Hepatocyte (in vitro differentiated cells): ENCODE results near the gene RFT1. TPM values are rescaled to one million over a fixed set of nuclear protein-coding genes. Genes with fewer than 3 reads are reported as not detected.
"Not testable (repeated sequence)": the region's sequence is repeated elsewhere in the genome, so short reads cannot be mapped to it uniquely, and the experiment has no call there.

Experiments used
- DNase-seq: peaks from one replicate; pipeline ENCODE4 v3.0.0-alpha.2; 2016; ENCODE audit warnings: low spot score
- H2AFZ ChIP-seq: fragments of 200-600 bp; sonication (generic); 2 replicates; pipeline ENCODE4 v1.6.0; 2016; ENCODE audit warnings: antibody characterized with exemption, mild to moderate bottlenecking
- H3K27ac ChIP-seq: fragments of 200-600 bp; sonication (generic); 2 replicates; pipeline ENCODE4 v1.5.1; 2016; ENCODE audit warnings: mild to moderate bottlenecking
- H3K27me3 ChIP-seq: fragments of 200-600 bp; sonication (generic); 2 replicates; pipeline ENCODE4 v1.6.1; 2016
- H3K36me3 ChIP-seq: fragments of 200-600 bp; sonication (generic); replicated peaks from 2 replicates; pipeline ENCODE4 v1.5.1; 2016; ENCODE audit warnings: low read depth; ENCODE audit not compliant: insufficient read depth
- H3K4me1 ChIP-seq: fragments of 200-600 bp; sonication (generic); 2 replicates; pipeline ENCODE4 v1.5.1; 2016; ENCODE audit warnings: mild to moderate bottlenecking, moderate library complexity; ENCODE audit not compliant: insufficient read depth
- H3K4me2 ChIP-seq: fragments of 200-600 bp; sonication (generic); 2 replicates; pipeline ENCODE4 v1.6.0; 2016
- H3K4me3 ChIP-seq: fragments of 200-600 bp; sonication (generic); 2 replicates; pipeline ENCODE4 v1.5.1; 2016; ENCODE audit warnings: mild to moderate bottlenecking
- H3K79me2 ChIP-seq: fragments of 200-600 bp; sonication (generic); 2 replicates; pipeline ENCODE4 v1.6.0; 2017; ENCODE audit warnings: mild to moderate bottlenecking
- H3K9me2 ChIP-seq: fragments of 200-600 bp; sonication (generic); replicated peaks from 2 replicates; pipeline ENCODE4 v1.6.0; 2017; ENCODE audit warnings: mild to moderate bottlenecking; ENCODE audit not compliant: insufficient read depth
- H3K9me3 ChIP-seq: fragments of 200-600 bp; sonication (generic); 2 replicates; pipeline ENCODE4 v1.5.1; 2016; ENCODE audit warnings: low read depth, mild to moderate bottlenecking
- H4K20me1 ChIP-seq: fragments of 200-600 bp; sonication (generic); 2 replicates; pipeline ENCODE4 v1.6.0; 2016; ENCODE audit warnings: mild to moderate bottlenecking; ENCODE audit not compliant: insufficient read depth, poor library complexity, severe bottlenecking
- CTCF ChIP-seq: fragments of 200-600 bp; sonication (generic); IDR thresholded peaks from 2 replicates; pipeline ENCODE4 v1.5.1; 2016; ENCODE audit warnings: antibody characterized with exemption, mild to moderate bottlenecking; ENCODE audit not compliant: poor library complexity
- EZH2 ChIP-seq: fragments of 200-600 bp; sonication (generic); IDR thresholded peaks from 2 replicates; pipeline ENCODE4 v1.6.1; 2016; ENCODE audit warnings: antibody characterized with exemption, mild to moderate bottlenecking, borderline replicate concordance
- EZH2phosphoT487 ChIP-seq: fragments of 200-600 bp; sonication (generic); IDR thresholded peaks from one replicate; pipeline ENCODE4 v1.6.1; 2018; ENCODE audit warnings: antibody characterized with exemption, mild to moderate bottlenecking, low read depth, moderate library complexity; ENCODE audit not compliant: unreplicated experiment, severe bottlenecking
- WGBS: methylation state at CpG from one replicate; pipeline ENCODE4 v1.1.6; 2016; ENCODE audit warnings: low lambda C conversion rate; ENCODE audit errors: missing lambda C conversion rate; 5-methylcytosine and 5-hydroxymethylcytosine counted together
- polyA plus RNA-seq: library from polyadenylated mRNA; unstranded; fragments of >200 nt; fragmentation: Nextera tagmentation; extraction: Ambion mirVana; gene quantifications from 2 replicates; pipeline ENCODE4 v1.2.1, GENCODE V29; 2016
- total RNA-seq: library from RNA; depleted of rRNA; stranded (reverse); fragments of >200 nt; gene quantifications from 2 replicates; pipeline ENCODE4 v1.2.3, GENCODE V29; 2014

The RFT1 gene
- total and polyA plus RNA-seq, 2 experiments from 2014 or later: 15.9 to 32.0 TPM

- H3K27ac ChIP-seq: no peak overlapping the region
- no peak overlapping the region for H2AFZ ChIP-seq
- no peak overlapping the region for H3K4me2 ChIP-seq
- no peak for TF ChIP-seq EZH2
- no peak for TF ChIP-seq CTCF
- no peak for TF ChIP-seq EZH2phosphoT487
- 72% methylated on average over 20 of the region's 20 CpGs for WGBS
- H3K9me3 ChIP-seq: no peaks in the 10 kb centered on the region
- no peaks in the 10 kb centered on the region for H4K20me1 ChIP-seq
- H3K27me3 ChIP-seq: no peaks in the 10 kb centered on the region
- no peak for DNase-seq
- H3K36me3 ChIP-seq: no peaks in the 10 kb centered on the region
- peaks cover 12% of the 10 kb centered on the region for H3K4me1 ChIP-seq
- H3K4me3 ChIP-seq: no peak overlapping the region
- no peaks in the 10 kb centered on the region for H3K79me2 ChIP-seq
- H3K9me2 ChIP-seq: no peaks in the 10 kb centered on the region
Observed at GRCh38 chr3:53151870-53152660, 21.8 kb upstream of the RFT1 start.

GRCh38 chr3:53151465-53151864 is 21.2 kb upstream of the RFT1 start:
- 87% methylated on average over 5 of the region's 5 CpGs for WGBS
- Histone ChIP-seq H3K27me3 (no peaks in the 10 kb centered on the region), H4K20me1 (no peaks in the 10 kb centered on the region), H3K27ac (no peak overlapping the region), H3K9me2 (no peaks in the 10 kb centered on the region), H3K4me1 (peaks cover 12% of the 10 kb centered on the region), H3K79me2 (no peaks in the 10 kb centered on the region), H3K4me2 (no peak overlapping the region), H3K9me3 (no peaks in the 10 kb centered on the region), H3K4me3 (no peak overlapping the region), H3K36me3 (no peaks in the 10 kb centered on the region), H2AFZ (no peak overlapping the region)
- TF ChIP-seq EZH2phosphoT487: no peak
- TF ChIP-seq EZH2: no peak
- TF ChIP-seq CTCF: no peak
- DNase-seq: no peak

GRCh38 chr3:53151086-53151438 is 20.8 kb upstream of the RFT1 start:
- H2AFZ ChIP-seq, H3K9me3 ChIP-seq, H3K79me2 ChIP-seq, H3K9me2 ChIP-seq, H3K36me3 ChIP-seq, H3K27me3 ChIP-seq, DNase-seq, H3K4me2 ChIP-seq, H3K4me3 ChIP-seq, H4K20me1 ChIP-seq, H3K27ac ChIP-seq: not testable (repeated sequence)
- peaks cover 12% of the 10 kb centered on the region for H3K4me1 ChIP-seq
- WGBS: 96% methylated on average over 9 of the region's 9 CpGs

GRCh38 chr3:53150247-53151085 is 20.2 kb upstream of the RFT1 start:
- Histone ChIP-seq H3K4me3 (no peak overlapping the region), H3K9me3 (no peaks in the 10 kb centered on the region), H3K79me2 (no peaks in the 10 kb centered on the region), H3K27ac (no peak overlapping the region), H3K27me3 (no peaks in the 10 kb centered on the region), H3K4me1 (peaks cover 7% of the 10 kb centered on the region), H3K9me2 (no peaks in the 10 kb centered on the region), H4K20me1 (no peaks in the 10 kb centered on the region), H3K4me2 (no peak overlapping the region), H3K36me3 (no peaks in the 10 kb centered on the region), H2AFZ (no peak overlapping the region)
- TF ChIP-seq EZH2phosphoT487: no peak
- TF ChIP-seq EZH2: no peak
- TF ChIP-seq CTCF: no peak
- DNase-seq: no peak
- WGBS: 87% methylated on average over 7 of the region's 7 CpGs
